ENCODE measurements around the gene CDC42BPG. TPM values are rescaled to one million over a fixed set of nuclear protein-coding genes. Genes with fewer than 3 reads are reported as not detected.

The CDC42BPG gene
- total RNA-seq, 1 experiment from 2014 or later, result 24.9 TPM

GRCh38 chr11:64865286-64866172, 21.1 kb upstream of the CDC42BPG start:
- H3K4me2 ChIP-seq (ENCODE audit: insufficient read depth, insufficient read length, low read length), result no peak overlapping the region
- H4K5ac ChIP-seq (ENCODE audit: insufficient read length, low read depth, low read length), result no peak overlapping the region
- no peak overlapping the region for H3K4ac ChIP-seq (ENCODE audit: low read depth, low read length)
- no peaks in the 10 kb centered on the region for H3K23me2 ChIP-seq (ENCODE audit: insufficient read length, low read depth, low read length, poor library complexity, severe bottlenecking)
- no peaks in the 10 kb centered on the region for H3K27me3 ChIP-seq (ENCODE audit: insufficient read depth, low read length)
- H3K79me1 ChIP-seq (ENCODE audit: insufficient read depth, low read depth, low read length, poor library complexity, severe bottlenecking), result no peaks in the 10 kb centered on the region
- Mint-ChIP-seq H3K36me3 (ENCODE audit: insufficient read depth in 1 of 3, low read depth in 3 of 3) (peaks cover 0 to 1% (median 0%) of the 10 kb centered on the region in 3 experiments; a peak in 1 of 7 replicates), H3K27ac (peak overlapping the region in 1 of 3 experiments; percentile 52; a peak in 3 of 7 replicates), H3K4me1 (peaks cover 15 to 28% of the 10 kb centered on the region in 2 experiments), H3K27me3 (ENCODE audit: low read depth) (no peaks in the 10 kb centered on the region), H3K4me3 (no peak overlapping the region), H3K9me3 (no peaks in the 10 kb centered on the region)
- DNase-seq, result no peak
- H3K9me3 ChIP-seq (ENCODE audit: control insufficient read depth, low read depth, low read length), result no peaks in the 10 kb centered on the region
- no peak overlapping the region for H3K23ac ChIP-seq (ENCODE audit: insufficient read length, low read depth, low read length)
- H2AFZ ChIP-seq (ENCODE audit: low read length), result no peak overlapping the region
- H3K9ac ChIP-seq (ENCODE audit: extremely low read depth, insufficient read length, low read length), result no peak overlapping the region
- no peak overlapping the region for H3K18ac ChIP-seq (ENCODE audit: insufficient read length, low read depth, low read length)
- H2BK20ac ChIP-seq (ENCODE audit: low read depth, low read length, poor library complexity, severe bottlenecking), result no peak overlapping the region
- no peak overlapping the region for H4K8ac ChIP-seq (replicated peaks; ENCODE audit: insufficient read length, low read depth, low read length)
- H2BK120ac ChIP-seq (ENCODE audit: low read depth, low read length, poor library complexity, severe bottlenecking), result no peak overlapping the region
- H3K27ac ChIP-seq (ENCODE audit: insufficient read length, low read depth, low read length), result no peak overlapping the region
- no peak overlapping the region for H2BK12ac ChIP-seq (ENCODE audit: insufficient read length, low read depth, low read length)
- H2BK5ac ChIP-seq (ENCODE audit: insufficient read length, low read length), result no peak overlapping the region
- no peaks in the 10 kb centered on the region; the same call in 1 of the 2 replicates for H3K4me1 ChIP-seq (ENCODE audit: insufficient read depth, low read length)
- H3K14ac ChIP-seq (ENCODE audit: insufficient read depth, low read length), result no peak overlapping the region
- no peaks in the 10 kb centered on the region for H4K20me1 ChIP-seq (ENCODE audit: control insufficient read depth, insufficient read depth, insufficient read length)
- H2AK5ac ChIP-seq (ENCODE audit: insufficient read length, low read length), result no peak overlapping the region
- TF ChIP-seq CTCF (conservative IDR thresholded peaks at IDR 0.05), result no peak
- no peak overlapping the region for H3T11ph ChIP-seq (ENCODE audit: low read length)
- no peak overlapping the region for H3K56ac ChIP-seq (ENCODE audit: insufficient read length, low read depth, low read length)
- no CpG with 5 or more reads among the region's 15 CpGs for WGBS (ENCODE audit: extremely low coverage, insufficient read length, low lambda C conversion rate)
- no peak overlapping the region for H4K91ac ChIP-seq (ENCODE audit: insufficient read length, low read depth, low read length)
- no peaks in the 10 kb centered on the region for H3K79me2 ChIP-seq (ENCODE audit: insufficient read depth, low read length)
- no peak overlapping the region for H2BK15ac ChIP-seq (ENCODE audit: low read depth, low read length)
